WTC11 (cell line): Measurements from ENCODE around the gene NENF.

Experiments used
- ARID4B ChIP-seq: sonication (generic); formaldehyde crosslinking; IDR thresholded peaks from 2 replicates; pipeline ENCODE4 v1.8.0; 2023; ENCODE audit warnings: missing genetic modification reagents, mild to moderate bottlenecking, borderline replicate concordance
- ATF2 ChIP-seq: sonication (generic); formaldehyde crosslinking; IDR thresholded peaks from 2 replicates; pipeline ENCODE4 v1.8.1; 2022; ENCODE audit warnings: low read depth, missing genetic modification reagents, borderline replicate concordance
- ATF3 ChIP-seq: sonication (generic); formaldehyde crosslinking; conservative IDR thresholded peaks from 2 replicates; pipeline ENCODE4 v1.8.1; 2022; ENCODE audit warnings: mild to moderate bottlenecking, missing genetic modification reagents
- CREB1 ChIP-seq: sonication (generic); formaldehyde crosslinking; IDR thresholded peaks from 2 replicates; pipeline ENCODE4 v1.8.0; 2023; ENCODE audit warnings: mild to moderate bottlenecking, missing genetic modification reagents
- CTCF ChIP-seq: fragments of 200-600 bp; IDR thresholded peaks from 2 replicates; pipeline ENCODE4 v1.8.0; 2022; ENCODE audit warnings: antibody characterized with exemption
- E2F1 ChIP-seq: sonication (generic); formaldehyde crosslinking; IDR thresholded peaks from 2 replicates; pipeline ENCODE4 v1.8.0; 2022; ENCODE audit warnings: mild to moderate bottlenecking, missing genetic modification reagents
- ERG ChIP-seq: fragments of 250-450 bp; sonication (Bioruptor Pico); IDR thresholded peaks from 2 replicates; pipeline ENCODE4 v1.8.0; 2021; ENCODE audit warnings: mild to moderate bottlenecking
- ETV6 ChIP-seq: sonication (generic); formaldehyde crosslinking; IDR thresholded peaks from 2 replicates; pipeline ENCODE4 v1.8.1; 2022; ENCODE audit warnings: mild to moderate bottlenecking, missing genetic modification reagents
- FOXJ3 ChIP-seq: sonication (generic); formaldehyde crosslinking; IDR thresholded peaks from 2 replicates; pipeline ENCODE4 v1.9.0; 2021; ENCODE audit warnings: missing genetic modification reagents, mild to moderate bottlenecking, borderline replicate concordance
- MAX ChIP-seq: sonication (generic); formaldehyde crosslinking; IDR thresholded peaks from 2 replicates; pipeline ENCODE4 v1.8.0; 2022; ENCODE audit warnings: mild to moderate bottlenecking, missing genetic modification reagents
- STAT6 ChIP-seq: sonication (generic); formaldehyde crosslinking; conservative IDR thresholded peaks from 2 replicates; pipeline ENCODE4 v1.8.1; 2023; ENCODE audit warnings: mild to moderate bottlenecking, low read depth, missing genetic modification reagents, moderate library complexity
- ZBTB43 ChIP-seq: sonication (generic); formaldehyde crosslinking; IDR thresholded peaks from 2 replicates; pipeline ENCODE4 v1.8.1; 2023; ENCODE audit warnings: mild to moderate bottlenecking, missing genetic modification reagents
- ZNF232 ChIP-seq: sonication (generic); formaldehyde crosslinking; IDR thresholded peaks from 2 replicates; pipeline ENCODE4 v1.8.0; 2022; ENCODE audit warnings: mild to moderate bottlenecking, missing genetic modification reagents
- ZNF263 ChIP-seq: sonication (generic); formaldehyde crosslinking; IDR thresholded peaks from 2 replicates; pipeline ENCODE4 v1.8.1; 2022; ENCODE audit warnings: low read depth, mild to moderate bottlenecking, moderate library complexity, missing genetic modification reagents

GRCh38 chr1:212430955-212431394 is 1.7 kb upstream of the NENF start:
- TF ChIP-seq FOXJ3 (CRISPR knock-in tag) (no peak), CTCF (no peak), MAX (CRISPR knock-in tag) (no peak), E2F1 (CRISPR knock-in tag) (no peak), ARID4B (CRISPR knock-in tag) (no peak), CREB1 (CRISPR knock-in tag) (no peak), ERG (no peak), ATF2 (no peak), STAT6 (CRISPR knock-in tag) (no peak), ATF3 (no peak), ZBTB43 (CRISPR knock-in tag) (no peak), ETV6 (CRISPR knock-in tag) (no peak), ZNF263 (CRISPR knock-in tag) (no peak), ZNF232 (no peak)
